K562 treated with DMSO at 1 percent for 4 hours (cell line): ENCODE data around the gene RGMB. TPM values are rescaled to one million over a fixed set of nuclear protein-coding genes. Genes with fewer than 3 reads are reported as not detected.

Source experiments
- total RNA-seq: library from RNA; unstranded; fragments of 300-600 nt; gene quantifications from 2 replicates; pipeline ENCODE4 v1.2.3, GENCODE V29; 2022; ENCODE audit not compliant: insufficient read depth

Gene RGMB
- total RNA-seq: not detected in 2 replicates

GRCh38 chr5:98773464-98774191, at the start of gene RGMB:
Gene RGMB, plus strand, starts transcription at chr5:98773663. Its CDS starts 408 bp downstream, at chr5:98774071.

Other genes with a start within 250 kb of the RGMB start
- gene CHD1, start 155.3 kb downstream of the RGMB start, total RNA-seq: 20.1 and 33.2 TPM in 2 replicates